Adrenal gland (tissue), 12 donors: ENCODE measurements around the gene FSIP1. TPM values are rescaled to one million over a fixed set of nuclear protein-coding genes. Genes with fewer than 3 reads are reported as not detected.

Source experiments
- DNase-seq, 7 donors: peaks; one replicate each; pipeline ENCODE4 v3.0.0-alpha.2; 2019 to 2020
- H3K27ac ChIP-seq, 5 donors: fragments of 200-600 bp; sonication (generic) in 4 of 5; 1 replicate in 3 of 5; 2 replicates in 2 of 5; pipeline versions ENCODE4 v1.5.1 to v1.8.0; 2016 to 2020; ENCODE audit warnings: mild to moderate bottlenecking in 1 of 5
- H3K27me3 ChIP-seq: fragments of 200-600 bp; 2 replicates; pipeline ENCODE4 v1.8.0; 2021
- H3K36me3 ChIP-seq, 2 donors: fragments of 200-600 bp; replicated peaks in 1 of 2; 1 replicate in 1 of 2; 2 replicates in 1 of 2; pipeline versions ENCODE4 v1.5.1 to v1.8.0; 2018 to 2022
- H3K4me1 ChIP-seq, 2 donors: fragments of 200-600 bp; replicated peaks in 1 of 2; 1 replicate in 1 of 2; 2 replicates in 1 of 2; pipeline versions ENCODE4 v1.5.1 to v1.8.0; 2018 to 2021
- H3K4me3 ChIP-seq, 4 donors: fragments of 200-600 bp; sonication (generic) in 3 of 4; one replicate each; pipeline ENCODE4 v1.5.1; 2016 to 2018
- H3K9me3 ChIP-seq, 3 donors: fragments of 200-600 bp; sonication (generic) in 1 of 3; replicated peaks in 1 of 3; 1 replicate in 2 of 3; 2 replicates in 1 of 3; pipeline versions ENCODE4 v1.5.1 to v1.8.0; 2016 to 2021
- CTCF ChIP-seq, 6 experiments: fragments of 450-650 bp in 4 of 6; fragments of 200-600 bp in 2 of 6; sonication (generic) in 1 of 6; IDR thresholded peaks; 1 replicate in 5 of 6; 2 replicates in 1 of 6; pipeline versions ENCODE4 v1.5.1 to v1.8.0; 2016 to 2021; ENCODE audit warnings: antibody characterized with exemption in 6 of 6, mild to moderate bottlenecking in 2 of 6, moderate library complexity in 1 of 6
- POLR2A ChIP-seq, 2 donors: fragments of 450-650 bp; IDR thresholded peaks; one replicate each; pipeline ENCODE4 v1.6.1; 2017; ENCODE audit warnings: antibody characterized with exemption in 2 of 2, mild to moderate bottlenecking in 2 of 2, moderate library complexity in 1 of 2
- WGBS, 4 donors: extraction: QIAGEN DNeasy Blood & Tissue Kit in 2 of 4; methylation state at CpG; one replicate each; pipeline versions ENCODE4 v1.1.5 to v1.1.7; 2013 to 2017; 5-methylcytosine and 5-hydroxymethylcytosine counted together
- intact Hi-C, 2 donors: fragments of 100-400 bp; cut with DNase I; formaldehyde crosslinking; loops; one replicate each; pipeline versions ENCODE4 v1.14.1 to v1.15.0; 2022 to 2023
- polyA plus RNA-seq, 3 donors: library from polyadenylated mRNA; stranded (reverse); fragments of 200-250 nt in 2 of 3; fragments of 350-450 nt in 1 of 3; fragmentation: Illumina TruSeq in 1 of 3; extraction: RNeasy Lipid Tissue Mini Kit (QIAGEN cat#74804) in 1 of 3; gene quantifications; one replicate each; pipeline ENCODE4 v1.2.3, GENCODE V29; 2013 to 2014
- total RNA-seq, 9 donors: library from RNA; depleted of rRNA in 4 of 9; stranded (reverse); fragments of >200 nt in 4 of 9; fragments of 120-200 nt in 1 of 9; fragmentation: NEBNext Ultra II Directional in 1 of 9; extraction: Animal tissue kit (Norgen Biotek cat#: 25700) in 1 of 9; gene quantifications; one replicate each; pipeline versions ENCODE4 v1.1.0 to v1.2.4, GENCODE V29; 2013 to 2023
- donor health status: healthy with polysubstance abuse.
- donor health status: Bipolar disorder and iron deficiency.
- donor health status: DM: yes; HTN: yes; CAD: no.
- donor health status: DM: no; HTN: no; CAD: no.
- donor health status: DM: no; HTN: no; CAD: no.
- donor health status: DM: yes; HTN: yes; CAD: no.

Gene FSIP1
- total and polyA plus RNA-seq, 12 donors = 0.11 to 0.60 (median 0.25) TPM; not detected in 2

GRCh38 chr15:39666677-39667076 lies 116.0 kb downstream of the FSIP1 start:
- H3K27ac ChIP-seq = no peak overlapping the region

GRCh38 chr15:39665629-39666250 lies 116.9 kb downstream of the FSIP1 start:
- intact Hi-C loops = no loop called here
- Histone ChIP-seq H3K4me3 (no peak overlapping the region), H3K27me3 (no peaks in the 10 kb centered on the region), H3K27ac (no peak overlapping the region), H3K9me3 (no peaks in the 10 kb centered on the region), H3K4me1 (no peaks in the 10 kb centered on the region), H3K36me3 (no peaks in the 10 kb centered on the region)
- 56 to 82% (median 66%) methylated on average over 4 of the region's 4 CpGs for WGBS, 4 donors
- no peak for DNase-seq
- TF ChIP-seq CTCF (IDR thresholded peaks at IDR 0.05) (no peak), POLR2A (IDR thresholded peaks at IDR 0.05) (no peak)

More at GRCh38 chr15:39666677-39667076, 116.0 kb downstream of the FSIP1 start:
- H3K9me3 ChIP-seq = no peaks in the 10 kb centered on the region
- H3K4me1 ChIP-seq = no peaks in the 10 kb centered on the region
- no peak for DNase-seq
- intact Hi-C loops = no loop called here
- 86 to 95% (median 90%) methylated on average over 3 of the region's 3 CpGs for WGBS, 4 donors
- TF ChIP-seq POLR2A (IDR thresholded peaks at IDR 0.05) = no peak
- no peak for TF ChIP-seq CTCF (IDR thresholded peaks at IDR 0.05)
- no peaks in the 10 kb centered on the region for H3K27me3 ChIP-seq
- H3K36me3 ChIP-seq = no peaks in the 10 kb centered on the region
- no peak overlapping the region for H3K4me3 ChIP-seq

- H3K36me3 ChIP-seq = no peaks in the 10 kb centered on the region
- no peak for DNase-seq
- H3K27ac ChIP-seq = no peak overlapping the region
- WGBS, 4 donors = 66 to 80% (median 76%) methylated on average over 2 of the region's 2 CpGs
- H3K9me3 ChIP-seq = no peaks in the 10 kb centered on the region
- no peak overlapping the region for H3K4me3 ChIP-seq
- no peaks in the 10 kb centered on the region for H3K27me3 ChIP-seq
- no peak for TF ChIP-seq POLR2A (IDR thresholded peaks at IDR 0.05)
- no peak for TF ChIP-seq CTCF (IDR thresholded peaks at IDR 0.05)
- H3K4me1 ChIP-seq = no peaks in the 10 kb centered on the region
- intact Hi-C loops = no loop called here
These were observed 118.9 kb downstream of the FSIP1 start for GRCh38 chr15:39663704-39664250.

- no peak overlapping the region for H3K4me3 ChIP-seq
- no peaks in the 10 kb centered on the region for H3K9me3 ChIP-seq
- no peak overlapping the region for H3K27ac ChIP-seq
- TF ChIP-seq CTCF (IDR thresholded peaks at IDR 0.05) = no peak
- TF ChIP-seq POLR2A (IDR thresholded peaks at IDR 0.05) = no peak
- no peak for DNase-seq
- no peaks in the 10 kb centered on the region for H3K27me3 ChIP-seq
- intact Hi-C loops = no loop called here
- no peaks in the 10 kb centered on the region for H3K4me1 ChIP-seq
- no peaks in the 10 kb centered on the region for H3K36me3 ChIP-seq
These were observed 120.9 kb downstream of the FSIP1 start for GRCh38 chr15:39661776-39662175.
